Glutamatergic neuron (in vitro differentiated cells): ENCODE data around the gene MACROD2. TPM values are rescaled to one million over a fixed set of nuclear protein-coding genes. Genes with fewer than 3 reads are reported as not detected.

Source experiments
- DNase-seq: peaks from one replicate; pipeline ENCODE4 v3.0.0; 2022
- H3K27ac Mint-ChIP-seq: one replicate; pipeline ENCODE4 v1.8.0; 2020; ENCODE audit warnings: mild to moderate bottlenecking, mixed read lengths, inconsistent platforms; ENCODE audit not compliant: unreplicated experiment
- H3K27me3 Mint-ChIP-seq: one replicate; pipeline ENCODE4 v1.8.0; 2020; ENCODE audit warnings: mild to moderate bottlenecking, moderate library complexity, mixed read lengths, inconsistent platforms; ENCODE audit not compliant: unreplicated experiment
- H3K36me3 Mint-ChIP-seq: one replicate; pipeline ENCODE4 v1.8.0; 2020; ENCODE audit warnings: mild to moderate bottlenecking, mixed read lengths, inconsistent platforms; ENCODE audit not compliant: unreplicated experiment
- H3K4me1 Mint-ChIP-seq: one replicate; pipeline ENCODE4 v1.8.0; 2020; ENCODE audit warnings: mild to moderate bottlenecking, low read depth, mixed read lengths, inconsistent platforms; ENCODE audit not compliant: unreplicated experiment
- H3K4me3 Mint-ChIP-seq: one replicate; pipeline ENCODE4 v1.8.0; 2020; ENCODE audit warnings: mild to moderate bottlenecking, mixed read lengths, inconsistent platforms; ENCODE audit not compliant: unreplicated experiment
- H3K9me3 Mint-ChIP-seq: one replicate; pipeline ENCODE4 v1.8.0; 2020; ENCODE audit warnings: mild to moderate bottlenecking, moderate library complexity, mixed read lengths, inconsistent platforms; ENCODE audit not compliant: unreplicated experiment
- total RNA-seq: library from RNA; stranded (reverse); fragmentation: NEBNext Ultra II Directional; extraction: Animal tissue kit (Norgen Biotek cat#: 25700); gene quantifications from one replicate; pipeline ENCODE4 v1.2.1, GENCODE V29; 2021; ENCODE audit not compliant: unreplicated experiment
- TF ChIP-seq, protein P1 (sequence below): fragments of 200-600 bp; sonication (generic); IDR thresholded peaks from one replicate; pipeline ENCODE4 v1.5.0; 2021; ENCODE audit not compliant: partially characterized antibody, unreplicated experiment

MACROD2 gene
- total RNA-seq, 1 donor from 2014 or later = 8.7 TPM

GRCh38 chr20:14491436-14491835 is 496.1 kb downstream of the MACROD2 start:
- Mint-ChIP-seq H3K36me3 (no peaks in the 10 kb centered on the region), H3K4me1 (no peaks in the 10 kb centered on the region), H3K27ac (no peak overlapping the region), H3K9me3 (no peaks in the 10 kb centered on the region), H3K4me3 (no peak overlapping the region), H3K27me3 (no peaks in the 10 kb centered on the region)
- TF ChIP-seq, protein P1, sequence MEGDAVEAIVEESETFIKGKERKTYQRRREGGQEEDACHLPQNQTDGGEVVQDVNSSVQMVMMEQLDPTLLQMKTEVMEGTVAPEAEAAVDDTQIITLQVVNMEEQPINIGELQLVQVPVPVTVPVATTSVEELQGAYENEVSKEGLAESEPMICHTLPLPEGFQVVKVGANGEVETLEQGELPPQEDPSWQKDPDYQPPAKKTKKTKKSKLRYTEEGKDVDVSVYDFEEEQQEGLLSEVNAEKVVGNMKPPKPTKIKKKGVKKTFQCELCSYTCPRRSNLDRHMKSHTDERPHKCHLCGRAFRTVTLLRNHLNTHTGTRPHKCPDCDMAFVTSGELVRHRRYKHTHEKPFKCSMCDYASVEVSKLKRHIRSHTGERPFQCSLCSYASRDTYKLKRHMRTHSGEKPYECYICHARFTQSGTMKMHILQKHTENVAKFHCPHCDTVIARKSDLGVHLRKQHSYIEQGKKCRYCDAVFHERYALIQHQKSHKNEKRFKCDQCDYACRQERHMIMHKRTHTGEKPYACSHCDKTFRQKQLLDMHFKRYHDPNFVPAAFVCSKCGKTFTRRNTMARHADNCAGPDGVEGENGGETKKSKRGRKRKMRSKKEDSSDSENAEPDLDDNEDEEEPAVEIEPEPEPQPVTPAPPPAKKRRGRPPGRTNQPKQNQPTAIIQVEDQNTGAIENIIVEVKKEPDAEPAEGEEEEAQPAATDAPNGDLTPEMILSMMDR = no peak
- DNase-seq = no peak

DNA sequence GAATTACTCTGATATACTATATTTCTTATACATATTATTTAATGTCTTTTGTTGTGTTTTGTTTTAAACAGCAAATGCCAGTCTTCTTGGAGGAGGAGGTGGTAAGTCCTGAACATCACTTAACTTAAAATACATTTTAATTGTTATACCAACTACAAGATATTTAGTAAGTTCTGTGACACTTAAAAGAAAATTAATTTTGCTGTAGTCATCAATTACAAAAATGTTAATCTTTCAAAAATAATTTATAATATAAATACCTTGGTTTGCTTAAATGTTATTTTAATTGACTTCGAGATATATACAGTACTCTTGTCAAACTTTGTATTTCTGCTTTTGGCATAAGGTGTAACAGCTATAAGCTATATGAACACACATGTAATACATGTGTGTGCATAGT is 498.1 kb downstream of the MACROD2 start:
- no peaks in the 10 kb centered on the region for H3K36me3 Mint-ChIP-seq
- TF ChIP-seq, protein P1 = no peak
- H3K9me3 Mint-ChIP-seq = no peaks in the 10 kb centered on the region
- H3K27me3 Mint-ChIP-seq = no peaks in the 10 kb centered on the region
- H3K27ac Mint-ChIP-seq = no peak overlapping the region
- H3K4me1 Mint-ChIP-seq = peaks cover 5% of the 10 kb centered on the region
- no peak for DNase-seq
- H3K4me3 Mint-ChIP-seq = no peak overlapping the region

- no peaks in the 10 kb centered on the region for H3K27me3 Mint-ChIP-seq
- H3K4me1 Mint-ChIP-seq = peaks cover 12% of the 10 kb centered on the region
- no peaks in the 10 kb centered on the region for H3K9me3 Mint-ChIP-seq
- no peak overlapping the region for H3K4me3 Mint-ChIP-seq
- H3K27ac Mint-ChIP-seq = no peak overlapping the region
- no peak for DNase-seq
- H3K36me3 Mint-ChIP-seq = no peaks in the 10 kb centered on the region
- TF ChIP-seq, protein P1 = no peak
Measured at GRCh38 chr20:14494355-14494754, 499.0 kb downstream of the MACROD2 start.

DNA sequence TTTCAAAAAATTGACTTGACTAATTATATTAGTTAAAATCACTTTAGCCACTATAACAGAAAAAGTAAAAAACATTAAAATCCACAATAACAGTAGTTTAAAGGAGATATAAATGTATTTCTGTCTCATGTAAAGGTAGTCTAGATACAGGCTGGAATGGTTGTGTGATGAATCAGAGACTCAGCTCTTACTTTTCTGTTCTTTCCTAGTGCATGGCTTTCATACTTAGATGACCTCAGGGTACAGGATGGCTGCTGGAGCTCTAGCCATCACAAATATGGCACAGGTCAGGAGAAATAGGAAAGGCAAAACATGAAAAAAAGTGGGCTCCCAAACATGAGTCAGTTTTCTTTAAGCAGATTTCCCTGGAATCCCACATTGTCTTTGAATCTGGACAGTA is 499.8 kb downstream of the MACROD2 start:
- Mint-ChIP-seq H3K4me3 (no peak overlapping the region), H3K27me3 (no peaks in the 10 kb centered on the region), H3K4me1 (peaks cover 15% of the 10 kb centered on the region), H3K9me3 (no peaks in the 10 kb centered on the region), H3K27ac (no peak overlapping the region), H3K36me3 (no peaks in the 10 kb centered on the region)
- DNase-seq = no peak
- TF ChIP-seq, protein P1 = no peak

DNA sequence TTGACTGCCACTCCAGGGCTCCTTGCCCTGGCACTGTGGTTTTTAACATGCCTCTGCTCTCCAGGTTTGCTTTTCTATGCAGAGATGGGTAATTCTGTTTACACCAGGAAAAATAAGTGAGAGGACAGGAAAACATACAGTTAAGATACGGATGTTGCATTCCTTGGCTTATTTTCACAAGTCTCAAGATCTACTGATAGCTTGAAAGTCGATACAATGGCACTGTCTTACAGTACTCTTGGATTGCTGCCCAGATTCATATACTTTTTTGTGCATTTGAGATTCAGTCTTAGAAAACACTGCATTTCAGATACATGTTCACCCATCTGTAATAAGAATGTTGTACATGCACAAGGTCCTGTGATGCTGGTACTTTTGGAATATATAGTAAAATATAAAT is 501.7 kb downstream of the MACROD2 start:
- peaks cover 15% of the 10 kb centered on the region for H3K4me1 Mint-ChIP-seq
- H3K27me3 Mint-ChIP-seq = no peaks in the 10 kb centered on the region
- no peaks in the 10 kb centered on the region for H3K36me3 Mint-ChIP-seq
- TF ChIP-seq, protein P1 = no peak
- H3K4me3 Mint-ChIP-seq = no peak overlapping the region
- DNase-seq = no peak
- H3K9me3 Mint-ChIP-seq = peaks cover 2% of the 10 kb centered on the region
- H3K27ac Mint-ChIP-seq = no peak overlapping the region
